GM12872 (cell line): ENCODE data around the gene KLF13.

Experiments used
- CTCF ChIP-seq: IDR thresholded peaks from 3 replicates; pipeline ENCODE4 v1.5.1; 2011; ENCODE audit warnings: low read depth, mild to moderate bottlenecking, low read length, moderate library complexity; ENCODE audit not compliant: insufficient read depth

The KLF13 gene

DNA sequence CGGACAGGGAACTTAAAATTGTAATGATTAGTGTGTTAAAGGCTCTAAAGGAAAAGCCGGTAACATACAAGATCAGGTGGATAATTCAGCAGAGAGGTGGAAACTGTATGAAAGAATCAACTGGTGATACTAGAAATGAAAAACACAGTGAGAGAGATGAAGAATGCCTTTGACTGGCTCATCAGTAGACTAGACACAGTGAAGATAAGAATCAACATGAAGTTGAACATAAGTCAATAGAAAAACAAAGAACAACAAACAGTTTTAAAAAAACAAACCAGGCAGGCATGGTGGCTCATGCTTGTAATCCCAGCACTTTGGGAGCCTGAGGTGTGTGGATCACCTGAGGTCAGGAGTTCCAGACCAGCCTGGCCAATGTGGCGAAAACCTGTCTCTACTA lies 82.1 kb downstream of the KLF13 start:
- no peak for TF ChIP-seq CTCF

DNA sequence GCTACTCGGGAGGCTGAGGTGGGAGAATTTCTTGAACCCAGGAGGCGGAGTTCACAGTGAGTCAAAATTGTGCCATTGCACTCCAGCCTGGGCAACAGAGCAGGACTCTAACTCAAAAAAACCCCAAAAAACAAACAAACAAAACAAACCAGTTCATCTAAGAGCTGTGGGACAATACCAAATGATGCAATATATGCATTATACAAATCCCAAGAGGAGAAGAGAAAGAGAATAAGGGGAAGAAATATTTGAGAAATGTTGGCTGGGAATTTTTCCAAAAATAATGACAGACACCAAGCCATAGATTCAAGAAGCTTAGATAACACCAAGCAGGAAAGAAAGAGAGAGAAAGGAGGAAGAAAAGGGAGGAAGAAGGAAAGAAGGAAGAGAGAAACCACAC lies 82.5 kb downstream of the KLF13 start:
- no peak for TF ChIP-seq CTCF

DNA sequence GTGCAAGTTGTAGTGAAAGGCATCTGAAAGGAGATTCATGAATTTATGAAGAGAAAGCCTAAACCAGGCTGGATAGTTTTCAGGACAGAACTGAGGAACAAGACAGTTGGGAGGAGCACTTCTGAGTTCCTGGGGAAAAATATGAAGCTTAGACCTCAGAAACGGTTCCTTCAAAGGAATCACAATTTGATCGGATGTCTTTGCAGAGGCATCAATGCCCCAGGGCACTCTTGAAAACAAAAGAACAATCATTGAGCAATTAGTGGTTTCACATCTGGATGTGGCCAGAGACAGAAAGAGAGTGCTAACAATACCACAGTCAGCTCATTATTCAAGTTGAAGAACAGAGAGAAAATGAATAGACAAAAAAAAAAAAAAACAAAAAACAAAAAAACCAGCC lies 86.2 kb downstream of the KLF13 start:
- no peak for TF ChIP-seq CTCF

GRCh38 chr15:31415201-31415600 lies 88.6 kb downstream of the KLF13 start:
- no peak for TF ChIP-seq CTCF

DNA sequence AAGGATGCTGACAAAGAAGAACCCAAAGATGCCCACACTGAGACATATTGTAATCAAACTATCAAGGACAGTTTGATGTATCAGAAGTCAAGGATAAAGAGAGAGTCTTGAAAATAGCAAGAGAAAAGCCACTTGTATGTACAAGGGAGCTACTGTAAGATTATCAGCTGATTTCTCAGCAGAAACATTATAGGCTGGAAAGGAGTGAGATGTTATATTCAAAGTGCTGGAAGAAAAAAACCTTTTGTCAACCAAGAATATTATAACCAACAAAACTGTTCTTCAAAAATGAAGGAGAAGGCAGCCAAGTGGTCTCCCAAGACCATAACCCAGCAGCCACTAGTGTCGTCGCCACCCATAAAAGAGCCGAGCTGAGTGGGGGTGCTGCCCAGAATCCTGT lies 93.2 kb downstream of the KLF13 start:
- TF ChIP-seq CTCF: no peak

GRCh38 chr15:31427411-31427810 lies 100.8 kb downstream of the KLF13 start:
- no peak for TF ChIP-seq CTCF
